Dendritic cell treated with granulocyte-macrophage colony-stimulating factor and Interleukin-4, amounts not matched to agents 40 ng/mL and 50 ng/mL, for 4 days (primary cell): ENCODE measurements around the gene TYW5.

ENCODE experiments used
- H3K27ac Mint-ChIP-seq: one replicate; pipeline ENCODE4 v1.8.0; 2022; ENCODE audit warnings: mild to moderate bottlenecking, mixed read lengths
- H3K27me3 Mint-ChIP-seq: one replicate; pipeline ENCODE4 v1.8.0; 2022; ENCODE audit warnings: mild to moderate bottlenecking, mixed read lengths
- H3K36me3 Mint-ChIP-seq: one replicate; pipeline ENCODE4 v1.8.0; 2022; ENCODE audit warnings: low read depth, mixed read lengths
- H3K4me1 Mint-ChIP-seq: one replicate; pipeline ENCODE4 v1.8.0; 2022; ENCODE audit warnings: low read depth, mixed read lengths
- H3K4me3 Mint-ChIP-seq: one replicate; pipeline ENCODE4 v1.8.0; 2022; ENCODE audit warnings: mild to moderate bottlenecking, moderate library complexity, mixed read lengths
- H3K9me3 Mint-ChIP-seq: one replicate; pipeline ENCODE4 v1.8.0; 2022; ENCODE audit warnings: mixed read lengths
- intact Hi-C: fragments of 100-400 bp; cut with micrococcal nuclease; formaldehyde crosslinking; loops from one replicate; pipeline ENCODE4 v1.15.0; 2022

Gene TYW5

GRCh38 chr2:199955339-199956061, at the start of gene TYW5, which contains the start of gene MAIP1:
Gene TYW5, minus strand, starts transcription at chr2:199955491. Its CDS starts 21 bp downstream, at chr2:199955470.
Gene MAIP1, plus strand, starts transcription at chr2:199955582. Its CDS starts 217 bp downstream, at chr2:199955799.
- peak within 1 kb of the TSS; percentile 92 for H3K27ac Mint-ChIP-seq
- intact Hi-C loops, result loop anchor here (2.0 to 5.0 kb wide), 2 partner anchors 45 to 857 kb away; partner anchors contain the start of genes BZW1 and C2orf69
- peaks cover 44% of the 10 kb centered on the region for H3K36me3 Mint-ChIP-seq
- no peaks in the 10 kb centered on the region for H3K9me3 Mint-ChIP-seq
- H3K4me1 Mint-ChIP-seq, result peaks cover 41% of the 10 kb centered on the region
- no peaks in the 10 kb centered on the region for H3K27me3 Mint-ChIP-seq
- peak within 1 kb of the TSS; percentile 98 for H3K4me3 Mint-ChIP-seq

GRCh38 chr2:200003444-200003843, 48.2 kb upstream of the TYW5 start:
- Mint-ChIP-seq H3K4me1 (no peaks in the 10 kb centered on the region), H3K9me3 (peaks cover 12% of the 10 kb centered on the region), H3K4me3 (no peak overlapping the region), H3K27ac (no peak overlapping the region), H3K36me3 (no peaks in the 10 kb centered on the region), H3K27me3 (no peaks in the 10 kb centered on the region)
- intact Hi-C loops, result no loop called here

- Mint-ChIP-seq H3K4me3 (no peak overlapping the region), H3K36me3 (no peaks in the 10 kb centered on the region), H3K27ac (no peak overlapping the region), H3K9me3 (peaks cover 7% of the 10 kb centered on the region), H3K27me3 (no peaks in the 10 kb centered on the region), H3K4me1 (peaks cover 8% of the 10 kb centered on the region)
- intact Hi-C loops, result no loop called here
These were observed 45.3 kb upstream of the TYW5 start for GRCh38 chr2:200000444-200001163.

- intact Hi-C loops, result no loop called here
- Mint-ChIP-seq H3K36me3 (no peaks in the 10 kb centered on the region), H3K4me1 (peaks cover 8% of the 10 kb centered on the region), H3K4me3 (no peak overlapping the region), H3K27ac (no peak overlapping the region), H3K9me3 (no peaks in the 10 kb centered on the region), H3K27me3 (no peaks in the 10 kb centered on the region)
These were observed 43.9 kb upstream of the TYW5 start for GRCh38 chr2:199999166-199999565.

GRCh38 chr2:199997296-199997695, 42.0 kb upstream of the TYW5 start:
- H3K9me3 Mint-ChIP-seq, result no peaks in the 10 kb centered on the region
- H3K4me1 Mint-ChIP-seq, result peaks cover 8% of the 10 kb centered on the region
- no peak overlapping the region for H3K4me3 Mint-ChIP-seq
- no peaks in the 10 kb centered on the region for H3K27me3 Mint-ChIP-seq
- no peak overlapping the region for H3K27ac Mint-ChIP-seq
- no peaks in the 10 kb centered on the region for H3K36me3 Mint-ChIP-seq
- intact Hi-C loops, result no loop called here

GRCh38 chr2:199994896-199995295, 39.6 kb upstream of the TYW5 start:
- Mint-ChIP-seq H3K27me3 (no peaks in the 10 kb centered on the region), H3K36me3 (no peaks in the 10 kb centered on the region)
- intact Hi-C loops, result no loop called here

GRCh38 chr2:199994371-199994770, 39.1 kb upstream of the TYW5 start:
- H3K4me1 Mint-ChIP-seq, result peaks cover 8% of the 10 kb centered on the region
- H3K27ac Mint-ChIP-seq, result no peak overlapping the region
- H3K4me3 Mint-ChIP-seq, result no peak overlapping the region
- H3K36me3 Mint-ChIP-seq, result no peaks in the 10 kb centered on the region
- intact Hi-C loops, result no loop called here
- H3K27me3 Mint-ChIP-seq, result no peaks in the 10 kb centered on the region
- no peaks in the 10 kb centered on the region for H3K9me3 Mint-ChIP-seq

More at GRCh38 chr2:199994896-199995295, 39.6 kb upstream of the TYW5 start:
- peaks cover 8% of the 10 kb centered on the region for H3K4me1 Mint-ChIP-seq
- no peak overlapping the region for H3K27ac Mint-ChIP-seq
- H3K4me3 Mint-ChIP-seq, result no peak overlapping the region
- no peaks in the 10 kb centered on the region for H3K9me3 Mint-ChIP-seq

GRCh38 chr2:199992296-199992695, 37.0 kb upstream of the TYW5 start:
- no peak overlapping the region for H3K4me3 Mint-ChIP-seq
- H3K27ac Mint-ChIP-seq, result no peak overlapping the region
- peaks cover 8% of the 10 kb centered on the region for H3K4me1 Mint-ChIP-seq
- H3K27me3 Mint-ChIP-seq, result no peaks in the 10 kb centered on the region
- H3K36me3 Mint-ChIP-seq, result no peaks in the 10 kb centered on the region
- H3K9me3 Mint-ChIP-seq, result no peaks in the 10 kb centered on the region
- intact Hi-C loops, result no loop called here

- no peak overlapping the region for H3K27ac Mint-ChIP-seq
- H3K4me1 Mint-ChIP-seq, result peaks cover 7% of the 10 kb centered on the region
- intact Hi-C loops, result no loop called here
- H3K4me3 Mint-ChIP-seq, result no peak overlapping the region
- H3K36me3 Mint-ChIP-seq, result no peaks in the 10 kb centered on the region
- no peaks in the 10 kb centered on the region for H3K9me3 Mint-ChIP-seq
- H3K27me3 Mint-ChIP-seq, result no peaks in the 10 kb centered on the region
These were observed 36.4 kb upstream of the TYW5 start for GRCh38 chr2:199991691-199992090.

GRCh38 chr2:199989822-199990221, 34.5 kb upstream of the TYW5 start:
- no peaks in the 10 kb centered on the region for H3K9me3 Mint-ChIP-seq
- intact Hi-C loops, result loop anchor here (5.0 kb wide), 1 partner anchor 317 kb away; the partner anchor contains the start of gene SPATS2L
- no peak overlapping the region for H3K4me3 Mint-ChIP-seq
- H3K36me3 Mint-ChIP-seq, result no peaks in the 10 kb centered on the region
- no peaks in the 10 kb centered on the region for H3K4me1 Mint-ChIP-seq
- no peak overlapping the region for H3K27ac Mint-ChIP-seq
- no peaks in the 10 kb centered on the region for H3K27me3 Mint-ChIP-seq

- intact Hi-C loops, result loop anchor here (5.0 kb wide), 1 partner anchor 319 kb away; the partner anchor contains the start of gene SPATS2L
- no peaks in the 10 kb centered on the region for H3K27me3 Mint-ChIP-seq
- H3K27ac Mint-ChIP-seq, result no peak overlapping the region
- H3K4me1 Mint-ChIP-seq, result no peaks in the 10 kb centered on the region
- no peak overlapping the region for H3K4me3 Mint-ChIP-seq
- no peaks in the 10 kb centered on the region for H3K36me3 Mint-ChIP-seq
- H3K9me3 Mint-ChIP-seq, result no peaks in the 10 kb centered on the region
These were observed 32.9 kb upstream of the TYW5 start for GRCh38 chr2:199988151-199988550.

- intact Hi-C loops, result loop anchor here (5.0 kb wide), 1 partner anchor 320 kb away; the partner anchor contains the start of gene SPATS2L
- no peak overlapping the region for H3K27ac Mint-ChIP-seq
- no peaks in the 10 kb centered on the region for H3K4me1 Mint-ChIP-seq
- H3K9me3 Mint-ChIP-seq, result no peaks in the 10 kb centered on the region
- no peaks in the 10 kb centered on the region for H3K27me3 Mint-ChIP-seq
- H3K4me3 Mint-ChIP-seq, result no peak overlapping the region
- H3K36me3 Mint-ChIP-seq, result no peaks in the 10 kb centered on the region
These were observed 32.3 kb upstream of the TYW5 start for GRCh38 chr2:199987586-199987985.

GRCh38 chr2:199985625-199986207, 30.4 kb upstream of the TYW5 start:
- H3K9me3 Mint-ChIP-seq, result no peaks in the 10 kb centered on the region
- no peak overlapping the region for H3K27ac Mint-ChIP-seq
- intact Hi-C loops, result loop anchor here (5.0 kb wide), 1 partner anchor 322 kb away; the partner anchor contains the start of gene SPATS2L
- no peaks in the 10 kb centered on the region for H3K4me1 Mint-ChIP-seq
- H3K27me3 Mint-ChIP-seq, result no peaks in the 10 kb centered on the region
- no peaks in the 10 kb centered on the region for H3K36me3 Mint-ChIP-seq
- no peak overlapping the region for H3K4me3 Mint-ChIP-seq

- Mint-ChIP-seq H3K4me1 (peaks cover 2% of the 10 kb centered on the region), H3K36me3 (no peaks in the 10 kb centered on the region), H3K9me3 (no peaks in the 10 kb centered on the region), H3K27me3 (peaks cover 2% of the 10 kb centered on the region), H3K27ac (no peak overlapping the region), H3K4me3 (no peak overlapping the region)
- intact Hi-C loops, result loop anchor here (5.0 kb wide), 1 partner anchor 323 kb away; the partner anchor contains the start of gene SPATS2L
These were observed 29.5 kb upstream of the TYW5 start for GRCh38 chr2:199984755-199985154.
